Measurements from ENCODE around the gene FAM222B. TPM values are rescaled to one million over a fixed set of nuclear protein-coding genes. Genes with fewer than 3 reads are reported as not detected.

Gene FAM222B
- total and polyA plus RNA-seq, 2 of the 4 experiments (the other 2 are of a cell fraction), result 2.5 to 10.8 TPM

- peak overlapping the region; percentile 88 for H3K9ac ChIP-seq (ENCODE audit: low read depth, low read length)
- H3K27me3 ChIP-seq (ENCODE audit: control insufficient read depth, insufficient read depth, low read length), result no peaks in the 10 kb centered on the region
- peak overlapping the region; percentile 91 for H2AK9ac ChIP-seq (replicated peaks; ENCODE audit: low read depth, low read length, poor library complexity)
- H3K4me1 ChIP-seq (ENCODE audit: control insufficient read depth, insufficient read depth, low read length), result no peaks in the 10 kb centered on the region
- H2AFZ ChIP-seq (replicated peaks; ENCODE audit: low read length, poor library complexity), result peak overlapping the region; percentile 97
- H3K4me3 ChIP-seq (ENCODE audit: insufficient read depth, low read depth, low read length), result peak overlapping the region; percentile 88
- TF ChIP-seq FOS (IDR thresholded peaks at IDR 0.05; ENCODE audit: low read depth, low read length) (no peak), CHD1 (IDR thresholded peaks at IDR 0.05; ENCODE audit: low read depth, low read length) (no peak), CTCF (conservative IDR thresholded peaks at IDR 0.05; ENCODE audit: low read depth, low read length) (no peak), MXI1 (IDR thresholded peaks at IDR 0.05; ENCODE audit: borderline replicate concordance, low read depth, low read length) (no peak), RCOR1 (IDR thresholded peaks at IDR 0.05; ENCODE audit: insufficient replicate concordance, low read length) (no peak), CEBPB (IDR thresholded peaks at IDR 0.05; ENCODE audit: low read depth, low read length) (no peak), NFE2L2 (IDR thresholded peaks at IDR 0.05; ENCODE audit: low read depth, low read length) (no peak), BHLHE40 (IDR thresholded peaks at IDR 0.05; ENCODE audit: low read depth, low read length) (no peak), RAD21 (IDR thresholded peaks at IDR 0.05; ENCODE audit: low read length) (no peak), MAFK (IDR thresholded peaks at IDR 0.05; ENCODE audit: low read depth, low read length) (no peak), SMC3 (IDR thresholded peaks at IDR 0.05; ENCODE audit: low read depth, low read length) (no peak), USF2 (IDR thresholded peaks at IDR 0.05; ENCODE audit: low read depth, low read length) (no peak), POLR2A (IDR thresholded peaks at IDR 0.05; ENCODE audit: low read depth, low read length) (no peak), ELK1 (IDR thresholded peaks at IDR 0.05; ENCODE audit: borderline replicate concordance, low read depth, low read length) (no peak), RFX5 (IDR thresholded peaks at IDR 0.05; ENCODE audit: low read depth, low read length) (no peak)
- peaks cover 9% of the 10 kb centered on the region for H4K20me1 ChIP-seq (ENCODE audit: insufficient read depth, low read length)
- H3K56ac ChIP-seq (ENCODE audit: extremely low read depth, insufficient read depth, low read length), result 0 out of 2 replicates have a peak overlapping the region, but pooled peaks have one; percentile 13
- no peak overlapping the region for H2BK120ac ChIP-seq (ENCODE audit: low read depth, low read length)
- no peak overlapping the region for H2BK20ac ChIP-seq (ENCODE audit: low read depth, low read length)
- H2BK5ac ChIP-seq (ENCODE audit: low read depth, low read length, poor library complexity, severe bottlenecking), result peak overlapping the region; percentile 75
- peak overlapping the region; percentile 86 for H3K4me2 ChIP-seq (ENCODE audit: low read depth, low read length)
- H3K36me3 ChIP-seq (ENCODE audit: control insufficient read depth, insufficient read depth, low read length), result no peaks in the 10 kb centered on the region
- peak overlapping the region; percentile 89 for H3K4ac ChIP-seq (ENCODE audit: low read depth, low read length)
- H2BK15ac ChIP-seq (ENCODE audit: low read depth, low read length), result no peak overlapping the region
- peak overlapping the region; percentile 89 to 97; a peak in 2 of 4 replicates for H4K8ac ChIP-seq (ENCODE audit: low read depth in 2 of 2, low read length in 2 of 2)
- no peak overlapping the region for H4K91ac ChIP-seq (ENCODE audit: insufficient read depth, low read depth, low read length)
- DNase-seq (no peak), ATAC-seq (ENCODE audit: low read depth) (peak; percentile 4)
- intact Hi-C loops (cut with micrococcal nuclease), result no loop called here
- H2AK5ac ChIP-seq (ENCODE audit: low read depth, low read length), result no peak overlapping the region
- in situ Hi-C loops (cut with MboI; ENCODE audit: low sequenced_read_pairs), result no loop called here
- BruUV-seq (replicated peaks), result no TSS peak
- H3K9me3 ChIP-seq (ENCODE audit: control insufficient read depth, insufficient read depth, low read length), result no peaks in the 10 kb centered on the region
- H3K14ac ChIP-seq (replicated peaks; ENCODE audit: low read depth, low read length), result peak overlapping the region; percentile 96
- 0% methylated on average over 2 of the region's 6 CpGs; no CpG with 5 or more reads in 1 of the 2 experiments for WGBS, 2 experiments (ENCODE audit: extremely low coverage in 2 of 2, insufficient read length in 1 of 2)
- CTCF ChIA-PET, result interaction anchor here (0.6 to 2.0 kb wide), 3 partner anchors 9 to 78 kb away, joined by 3 to 7 read pairs (median 4); no protein-coding TSS in a partner anchor
- H3K18ac ChIP-seq (ENCODE audit: low read depth, low read length), result no peak overlapping the region
- H3K79me1 ChIP-seq (ENCODE audit: low read depth in 1 of 2, low read length in 2 of 2), result peaks cover 8 to 41% of the 10 kb centered on the region in 2 experiments
- H3K23ac ChIP-seq (ENCODE audit: low read depth, low read length), result peak overlapping the region; percentile 90
- H3K27ac ChIP-seq (ENCODE audit: insufficient read depth, low read length), result peak overlapping the region; percentile 80
- peaks cover 8% of the 10 kb centered on the region for H3K9me1 ChIP-seq (ENCODE audit: insufficient read depth, low read length)
- POLR2A ChIA-PET (ENCODE audit: unreplicated experiment), result interaction anchor here (0.6 to 0.7 kb wide), 4 partner anchors 10 to 122 kb away, joined by 3 read pairs; no protein-coding TSS in a partner anchor
- dilution Hi-C loops (cut with HindIII; ENCODE audit: low sequenced_read_pairs, unreplicated experiment), result no loop called here
- no peak overlapping the region for H4K5ac ChIP-seq (ENCODE audit: low read depth, low read length)
Measured at GRCh38 chr17:28841901-28842281, 699 bp downstream of the FAM222B start.

All from IMR-90 (cell line).